ENCODE results near the gene MUSTN1.

DNA sequence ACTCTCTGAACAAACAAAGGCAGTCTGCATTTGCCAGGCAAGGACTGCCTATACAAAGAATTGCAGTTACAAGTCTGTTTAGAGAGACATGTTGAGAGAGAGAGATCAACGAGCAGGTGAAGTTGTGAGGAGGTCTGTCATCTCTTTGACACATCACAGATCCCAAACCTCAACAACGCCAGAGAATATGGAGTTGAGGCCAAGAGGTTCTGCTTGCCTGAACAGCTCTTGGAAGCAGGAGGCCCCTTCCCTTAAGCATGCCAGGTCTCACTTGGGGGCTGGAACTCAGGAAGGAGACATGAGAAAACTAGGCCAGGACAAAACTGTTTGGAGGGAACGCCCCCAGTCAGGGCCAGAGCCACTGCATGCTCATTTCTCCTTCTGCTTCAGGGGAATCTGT is 22.3 kb upstream of the MUSTN1 start:
- TF ChIP-seq POLR2A (IDR thresholded peaks at IDR 0.05; ENCODE audit: low read length) (no peak), GATA1 (IDR thresholded peaks at IDR 0.05; ENCODE audit: low read depth, low read length) (no peak)

All from erythroblast (primary cell).